Measurements from ENCODE around the gene TAS2R41. TPM values are rescaled to one million over a fixed set of nuclear protein-coding genes. Genes with fewer than 3 reads are reported as not detected.

The TAS2R41 gene, protein sequence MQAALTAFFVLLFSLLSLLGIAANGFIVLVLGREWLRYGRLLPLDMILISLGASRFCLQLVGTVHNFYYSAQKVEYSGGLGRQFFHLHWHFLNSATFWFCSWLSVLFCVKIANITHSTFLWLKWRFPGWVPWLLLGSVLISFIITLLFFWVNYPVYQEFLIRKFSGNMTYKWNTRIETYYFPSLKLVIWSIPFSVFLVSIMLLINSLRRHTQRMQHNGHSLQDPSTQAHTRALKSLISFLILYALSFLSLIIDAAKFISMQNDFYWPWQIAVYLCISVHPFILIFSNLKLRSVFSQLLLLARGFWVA
- not detected for polyA plus RNA-seq
- long read RNA-seq, donor 1 = 0 reads
- long read RNA-seq, donor 2 = 0 reads
- long read RNA-seq, donor 3 = 0 reads
- long read RNA-seq, donor 4 = 0 reads
- long read RNA-seq, donor 5 = 0 reads
- long read RNA-seq, donor 6 = 0 reads
- long read RNA-seq, donor 7 = 0 reads
- long read RNA-seq, donor 8 = 0 reads
- long read RNA-seq, donor 9 = 0 reads
- long read RNA-seq, donor 10 = 0 reads

DNA sequence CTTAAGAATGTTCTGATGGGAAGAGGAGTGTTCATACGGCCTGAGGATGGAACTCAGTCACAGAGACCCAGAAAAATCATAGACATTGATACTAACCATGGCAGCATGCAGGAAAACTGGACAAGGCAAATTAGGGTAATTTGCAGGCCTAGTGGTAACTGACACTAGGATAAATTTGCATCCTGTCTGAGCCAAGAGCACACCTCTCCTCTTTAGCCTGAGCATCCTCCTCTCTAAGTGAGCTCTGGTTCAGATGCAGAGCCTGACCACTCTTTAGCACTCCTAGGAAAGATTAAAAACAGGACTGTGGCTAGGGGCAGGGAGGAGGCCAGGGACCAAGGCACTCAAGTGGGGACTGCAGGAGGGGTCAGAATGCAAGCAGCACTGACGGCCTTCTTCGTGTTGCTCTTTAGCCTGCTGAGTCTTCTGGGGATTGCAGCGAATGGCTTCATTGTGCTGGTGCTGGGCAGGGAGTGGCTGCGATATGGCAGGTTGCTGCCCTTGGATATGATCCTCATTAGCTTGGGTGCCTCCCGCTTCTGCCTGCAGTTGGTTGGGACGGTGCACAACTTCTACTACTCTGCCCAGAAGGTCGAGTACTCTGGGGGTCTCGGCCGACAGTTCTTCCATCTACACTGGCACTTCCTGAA, at the start of gene TAS2R41:
Gene TAS2R41, plus strand, starts transcription at position 373 of the 650 bp plus-strand sequence. Its CDS starts 0 bp downstream, at position 373.
- no peaks in the 10 kb centered on the region for H3K36me3 ChIP-seq (ENCODE audit: control insufficient read depth in 3 of 3, insufficient read depth in 2 of 3, low read depth in 1 of 3, low read length in 3 of 3)
- FAIRE-seq (no peak), DNase-seq (peak in 1 of 2 donors; percentile 71)
- no peaks in the 10 kb centered on the region for H3K27me3 ChIP-seq (ENCODE audit: control insufficient read depth in 3 of 3, insufficient read depth in 3 of 3, low read length in 3 of 3)
- 29 to 59% (median 30%) methylated on average over 10 of the region's 10 CpGs for WGBS, 3 donors
- H3K27ac ChIP-seq (ENCODE audit: low read depth in 1 of 3, low read length in 2 of 3) = no peak within 1 kb of the TSS
- H3K9me3 ChIP-seq (ENCODE audit: control insufficient read depth in 2 of 2, insufficient read depth in 1 of 2, low read depth in 1 of 2, low read length in 1 of 2) = no peaks in the 10 kb centered on the region
- no peak within 1 kb of the TSS for H3K4me3 ChIP-seq (ENCODE audit: low read depth in 1 of 3, low read length in 3 of 3)
- peaks cover 0 to 2% (median 0%) of the 10 kb centered on the region in 3 donors for H3K4me1 ChIP-seq (ENCODE audit: control insufficient read depth in 3 of 3, insufficient read depth in 2 of 3, low read depth in 1 of 3, low read length in 2 of 3)

DNA sequence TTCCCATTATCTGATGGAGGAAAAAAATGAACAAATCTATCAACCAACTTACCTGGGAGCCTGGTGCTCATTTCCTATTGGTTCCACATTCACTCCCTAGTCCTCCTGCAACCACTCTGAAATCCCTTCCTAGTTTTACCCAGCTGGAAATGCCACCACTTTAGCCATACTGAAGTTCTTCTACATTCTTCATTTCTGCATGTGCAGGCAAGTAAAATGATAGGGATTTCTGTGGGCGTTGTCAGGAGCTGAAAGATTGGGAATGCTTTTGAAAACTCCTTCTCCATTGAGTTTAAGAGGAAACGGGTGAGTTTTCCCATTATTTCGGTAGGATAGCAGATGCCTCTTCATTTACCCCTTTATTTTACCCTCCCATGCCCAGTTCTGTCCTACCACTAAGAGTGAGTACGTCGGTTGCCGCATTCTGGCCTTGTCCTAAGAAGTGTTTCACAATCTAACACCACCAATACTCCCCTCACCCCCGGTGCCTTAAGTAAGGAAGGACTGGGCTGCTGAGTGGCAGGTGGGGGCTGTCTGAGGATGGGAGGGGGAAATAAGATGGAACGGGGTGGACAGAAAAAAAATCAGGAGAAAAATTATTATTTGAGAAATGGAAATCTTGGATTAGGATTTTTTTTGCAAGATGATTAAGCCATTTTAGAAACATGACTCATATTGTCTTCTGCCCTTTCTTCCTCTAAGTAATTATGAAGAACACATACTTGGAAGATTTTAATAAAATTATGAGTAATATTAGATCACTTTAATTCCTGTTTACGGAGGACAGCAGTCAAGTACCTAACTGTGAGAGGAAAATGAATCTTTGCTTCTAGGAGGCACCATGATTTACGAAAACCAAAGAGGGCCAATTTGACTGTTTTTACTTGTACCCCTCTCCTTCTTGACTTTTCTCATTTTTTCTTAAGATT, 47.6 kb upstream of the TAS2R41 start:
- H3K27ac ChIP-seq (ENCODE audit: low read depth in 1 of 3, low read length in 2 of 3) = no peak overlapping the region
- H3K27me3 ChIP-seq (ENCODE audit: control insufficient read depth in 3 of 3, insufficient read depth in 3 of 3, low read length in 3 of 3) = no peaks in the 10 kb centered on the region
- 84 to 87% (median 84%) methylated on average over 10 of the region's 10 CpGs for WGBS, 3 donors
- no peak overlapping the region for H3K4me3 ChIP-seq (ENCODE audit: low read depth in 1 of 3, low read length in 3 of 3)
- no peaks in the 10 kb centered on the region for H3K36me3 ChIP-seq (ENCODE audit: control insufficient read depth in 3 of 3, insufficient read depth in 2 of 3, low read depth in 1 of 3, low read length in 3 of 3)
- FAIRE-seq = no peak
- no peaks in the 10 kb centered on the region for H3K9me3 ChIP-seq (ENCODE audit: control insufficient read depth in 2 of 2, insufficient read depth in 1 of 2, low read depth in 1 of 2, low read length in 1 of 2)
- peaks cover 0 to 4% (median 0%) of the 10 kb centered on the region in 3 donors for H3K4me1 ChIP-seq (ENCODE audit: control insufficient read depth in 3 of 3, insufficient read depth in 2 of 3, low read depth in 1 of 3, low read length in 2 of 3)
- no peak for DNase-seq

DNA sequence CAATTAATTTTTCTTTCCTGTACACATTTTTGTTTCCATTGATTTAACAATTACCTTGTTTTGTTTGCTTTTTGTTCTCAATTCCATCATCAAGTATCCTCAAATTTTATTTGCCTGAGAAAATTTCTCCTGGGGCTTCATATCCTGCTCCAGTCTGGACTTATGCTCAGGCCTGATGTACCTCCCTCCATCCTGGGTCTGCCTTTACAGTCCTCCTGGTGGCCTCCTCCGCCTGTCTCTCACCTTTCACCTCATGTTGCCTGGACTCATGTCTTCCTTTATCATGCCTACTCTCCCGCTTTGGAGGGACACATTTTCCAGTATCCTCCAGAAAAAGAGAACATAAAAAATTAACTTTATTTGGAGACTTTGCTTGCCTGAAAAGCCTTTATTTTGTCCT, 46.6 kb upstream of the TAS2R41 start:
- DNase-seq (no peak), FAIRE-seq (no peak)
- Histone ChIP-seq H3K4me3 (ENCODE audit: low read depth in 1 of 3, low read length in 3 of 3) (no peak overlapping the region), H3K27ac (ENCODE audit: low read depth in 1 of 3, low read length in 2 of 3) (no peak overlapping the region), H3K27me3 (ENCODE audit: control insufficient read depth in 3 of 3, insufficient read depth in 3 of 3, low read length in 3 of 3) (no peaks in the 10 kb centered on the region), H3K4me1 (ENCODE audit: control insufficient read depth in 3 of 3, insufficient read depth in 2 of 3, low read depth in 1 of 3, low read length in 2 of 3) (peaks cover 0 to 4% (median 0%) of the 10 kb centered on the region in 3 donors), H3K9me3 (ENCODE audit: control insufficient read depth in 2 of 2, insufficient read depth in 1 of 2, low read depth in 1 of 2, low read length in 1 of 2) (no peaks in the 10 kb centered on the region), H3K36me3 (ENCODE audit: control insufficient read depth in 3 of 3, insufficient read depth in 2 of 3, low read depth in 1 of 3, low read length in 3 of 3) (no peaks in the 10 kb centered on the region)
- WGBS, 3 donors = 45 to 69% (median 48%) methylated on average over 2 of the region's 2 CpGs

DNA sequence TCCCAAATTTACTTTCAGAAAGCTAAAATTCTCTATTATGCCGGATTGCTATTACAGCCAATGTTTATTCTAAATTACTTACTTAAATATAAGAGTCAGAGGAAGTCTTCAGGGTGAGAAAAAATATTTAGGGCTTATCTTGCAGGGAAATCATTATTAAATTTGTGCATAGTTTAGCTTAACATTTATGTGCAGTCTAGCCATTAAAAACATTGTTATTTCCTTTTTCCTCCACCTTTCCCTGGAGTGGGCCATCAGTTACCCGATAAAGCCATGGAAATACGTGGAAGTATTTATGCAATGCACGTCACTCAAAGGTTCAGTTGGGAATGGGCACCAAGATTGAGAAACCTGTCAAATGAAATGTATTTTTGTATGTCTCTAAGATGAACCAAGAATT, 43.9 kb upstream of the TAS2R41 start:
- Histone ChIP-seq H3K4me1 (ENCODE audit: control insufficient read depth in 3 of 3, insufficient read depth in 2 of 3, low read depth in 1 of 3, low read length in 2 of 3) (no peaks in the 10 kb centered on the region), H3K9me3 (ENCODE audit: control insufficient read depth in 2 of 2, insufficient read depth in 1 of 2, low read depth in 1 of 2, low read length in 1 of 2) (no peaks in the 10 kb centered on the region), H3K4me3 (ENCODE audit: low read depth in 1 of 3, low read length in 3 of 3) (no peak overlapping the region), H3K27me3 (ENCODE audit: control insufficient read depth in 3 of 3, insufficient read depth in 3 of 3, low read length in 3 of 3) (no peaks in the 10 kb centered on the region), H3K27ac (ENCODE audit: low read depth in 1 of 3, low read length in 2 of 3) (no peak overlapping the region), H3K36me3 (ENCODE audit: control insufficient read depth in 3 of 3, insufficient read depth in 2 of 3, low read depth in 1 of 3, low read length in 3 of 3) (no peaks in the 10 kb centered on the region)
- 86 to 93% (median 91%) methylated on average over 4 of the region's 4 CpGs for WGBS, 3 donors
- FAIRE-seq (no peak), DNase-seq (no peak)

DNA sequence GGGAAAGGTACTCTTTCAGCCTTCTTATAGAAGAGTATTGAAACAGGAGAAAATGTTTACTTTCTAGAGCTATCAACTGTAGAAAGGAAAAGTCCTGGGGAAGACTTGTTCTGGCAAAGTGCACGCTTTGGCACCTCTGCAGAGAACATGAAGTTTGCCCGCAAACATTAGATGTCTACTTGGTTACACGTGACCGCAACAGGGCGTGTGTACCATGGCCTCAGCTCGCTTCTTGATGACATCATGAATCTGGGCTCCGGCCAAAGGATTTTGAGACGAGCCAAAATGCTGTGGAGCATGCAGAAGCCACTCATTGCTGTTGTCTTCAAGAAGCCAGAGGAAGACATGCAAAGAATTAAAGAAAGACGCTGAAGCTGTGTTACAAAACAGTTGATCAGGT, 43.0 kb upstream of the TAS2R41 start:
- Histone ChIP-seq H3K36me3 (ENCODE audit: control insufficient read depth in 3 of 3, insufficient read depth in 2 of 3, low read depth in 1 of 3, low read length in 3 of 3) (no peaks in the 10 kb centered on the region), H3K9me3 (ENCODE audit: control insufficient read depth in 2 of 2, insufficient read depth in 1 of 2, low read depth in 1 of 2, low read length in 1 of 2) (no peaks in the 10 kb centered on the region), H3K27me3 (ENCODE audit: control insufficient read depth in 3 of 3, insufficient read depth in 3 of 3, low read length in 3 of 3) (no peaks in the 10 kb centered on the region), H3K4me3 (ENCODE audit: low read depth in 1 of 3, low read length in 3 of 3) (no peak overlapping the region), H3K4me1 (ENCODE audit: control insufficient read depth in 3 of 3, insufficient read depth in 2 of 3, low read depth in 1 of 3, low read length in 2 of 3) (no peaks in the 10 kb centered on the region), H3K27ac (ENCODE audit: low read depth in 1 of 3, low read length in 2 of 3) (no peak overlapping the region)
- DNase-seq = peak in 1 of 2 donors; percentile 48
- WGBS, 3 donors = 66 to 74% (median 72%) methylated on average over 9 of the region's 9 CpGs
- no peak for FAIRE-seq

DNA sequence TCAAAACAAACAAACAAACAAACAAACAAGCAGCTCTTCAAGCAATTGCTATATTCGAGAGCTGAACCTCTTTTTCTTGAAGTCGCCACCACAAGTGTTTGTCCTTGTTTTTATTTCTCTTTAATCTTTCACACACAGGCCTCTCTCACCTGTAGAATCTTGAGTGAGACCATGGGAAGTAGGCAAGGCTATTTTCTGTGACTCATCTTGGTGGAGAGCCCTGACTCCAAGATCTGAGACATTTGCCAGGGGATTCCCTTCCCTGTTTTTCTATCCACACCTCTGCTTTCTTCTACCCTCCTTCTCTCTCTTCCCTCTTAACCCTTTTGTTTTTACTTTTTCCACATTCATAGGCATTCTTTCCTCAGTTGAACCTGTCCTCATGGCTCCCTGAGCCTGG, 42.4 kb upstream of the TAS2R41 start:
- Histone ChIP-seq H3K36me3 (ENCODE audit: control insufficient read depth in 3 of 3, insufficient read depth in 2 of 3, low read depth in 1 of 3, low read length in 3 of 3) (no peaks in the 10 kb centered on the region), H3K27me3 (ENCODE audit: control insufficient read depth in 3 of 3, insufficient read depth in 3 of 3, low read length in 3 of 3) (no peaks in the 10 kb centered on the region), H3K4me3 (ENCODE audit: low read depth in 1 of 3, low read length in 3 of 3) (no peak overlapping the region), H3K27ac (ENCODE audit: low read depth in 1 of 3, low read length in 2 of 3) (no peak overlapping the region), H3K9me3 (ENCODE audit: control insufficient read depth in 2 of 2, insufficient read depth in 1 of 2, low read depth in 1 of 2, low read length in 1 of 2) (no peaks in the 10 kb centered on the region), H3K4me1 (ENCODE audit: control insufficient read depth in 3 of 3, insufficient read depth in 2 of 3, low read depth in 1 of 3, low read length in 2 of 3) (no peaks in the 10 kb centered on the region)
- WGBS, 3 donors = 89 to 96% (median 93%) methylated on average over 2 of the region's 2 CpGs
- no peak for FAIRE-seq
- DNase-seq = no peak

DNA sequence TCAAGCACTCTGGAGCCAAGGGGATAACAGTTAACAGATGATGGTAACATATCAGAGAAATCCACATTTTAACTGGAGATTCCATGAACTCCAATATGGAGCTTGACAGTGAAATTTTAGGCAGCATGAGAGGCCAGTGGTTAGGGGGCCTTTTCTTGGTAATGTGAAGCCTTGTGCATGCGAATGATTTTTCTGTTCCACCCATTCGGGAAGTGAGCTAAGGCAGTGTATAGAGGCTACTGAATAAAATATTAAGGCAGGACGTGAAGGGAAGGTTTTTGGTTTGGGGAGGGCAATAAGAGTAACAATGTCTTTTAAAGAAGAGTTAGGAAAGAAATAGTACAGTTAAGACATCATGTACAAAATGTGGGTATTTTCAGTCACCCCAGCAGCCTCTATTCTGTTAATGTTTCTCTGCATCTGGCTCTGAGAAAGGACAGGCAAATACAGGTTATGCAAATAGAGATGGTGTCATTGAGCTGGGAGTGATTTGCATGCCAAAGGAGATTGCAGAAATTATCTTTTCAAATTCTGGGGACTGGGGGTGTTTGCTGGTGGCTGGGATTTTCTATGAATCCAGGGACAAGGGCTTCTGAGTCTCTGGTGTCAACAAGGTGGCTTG, 41.2 kb upstream of the TAS2R41 start:
- no peak overlapping the region for H3K27ac ChIP-seq (ENCODE audit: low read depth in 1 of 3, low read length in 2 of 3)
- no peaks in the 10 kb centered on the region for H3K27me3 ChIP-seq (ENCODE audit: control insufficient read depth in 3 of 3, insufficient read depth in 3 of 3, low read length in 3 of 3)
- H3K4me1 ChIP-seq (ENCODE audit: control insufficient read depth in 3 of 3, insufficient read depth in 2 of 3, low read depth in 1 of 3, low read length in 2 of 3) = no peaks in the 10 kb centered on the region
- no peak overlapping the region for H3K4me3 ChIP-seq (ENCODE audit: low read depth in 1 of 3, low read length in 3 of 3)
- no peaks in the 10 kb centered on the region for H3K36me3 ChIP-seq (ENCODE audit: control insufficient read depth in 3 of 3, insufficient read depth in 2 of 3, low read depth in 1 of 3, low read length in 3 of 3)
- H3K9me3 ChIP-seq (ENCODE audit: control insufficient read depth in 2 of 2, insufficient read depth in 1 of 2, low read depth in 1 of 2, low read length in 1 of 2) = no peaks in the 10 kb centered on the region
- FAIRE-seq = no peak
- DNase-seq = no peak
- WGBS, 3 donors = 91 to 92% (median 91%) methylated on average over 3 of the region's 3 CpGs

DNA sequence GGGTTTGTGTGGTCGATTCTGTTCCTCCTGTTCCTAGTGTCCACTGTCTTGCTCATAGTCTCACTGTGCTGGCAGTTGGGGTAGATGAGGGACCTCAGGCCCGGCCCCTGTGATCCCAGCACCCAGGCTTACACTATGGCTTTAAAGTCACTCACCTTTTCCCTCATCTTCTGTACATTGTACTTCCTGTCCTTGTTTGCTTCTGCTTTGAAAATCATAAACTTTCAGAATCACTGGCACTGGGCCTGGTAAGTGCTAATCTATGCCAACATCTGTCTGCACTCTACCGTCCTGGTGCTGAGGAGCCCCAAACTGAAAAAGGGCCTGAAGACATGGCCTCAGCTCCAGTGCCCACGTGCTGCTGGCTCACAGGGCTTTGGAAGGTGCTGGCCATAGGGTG, 40.1 kb upstream of the TAS2R41 start:
- DNase-seq = peak in 1 of 2 donors; percentile 12
- no peak overlapping the region for H3K4me3 ChIP-seq (ENCODE audit: low read depth in 1 of 3, low read length in 3 of 3)
- 16 to 38% (median 20%) methylated on average over 4 of the region's 4 CpGs for WGBS, 3 donors
- no peak overlapping the region for H3K27ac ChIP-seq (ENCODE audit: low read depth in 1 of 3, low read length in 2 of 3)
- H3K4me1 ChIP-seq (ENCODE audit: control insufficient read depth in 3 of 3, insufficient read depth in 2 of 3, low read depth in 1 of 3, low read length in 2 of 3) = no peaks in the 10 kb centered on the region
- no peaks in the 10 kb centered on the region for H3K36me3 ChIP-seq (ENCODE audit: control insufficient read depth in 3 of 3, insufficient read depth in 2 of 3, low read depth in 1 of 3, low read length in 3 of 3)
- no peaks in the 10 kb centered on the region for H3K9me3 ChIP-seq (ENCODE audit: control insufficient read depth in 2 of 2, insufficient read depth in 1 of 2, low read depth in 1 of 2, low read length in 1 of 2)
- no peaks in the 10 kb centered on the region for H3K27me3 ChIP-seq (ENCODE audit: control insufficient read depth in 3 of 3, insufficient read depth in 3 of 3, low read length in 3 of 3)
- FAIRE-seq = no peak
